ENCODE data around the gene OR10K2. TPM values are rescaled to one million over a fixed set of nuclear protein-coding genes. Genes with fewer than 3 reads are reported as not detected.
"Not testable (repeated sequence)": the region's sequence is repeated elsewhere in the genome, so short reads cannot be mapped to it uniquely, and the experiment has no call there.

OR10K2 gene
- not detected for polyA plus RNA-seq
- long read RNA-seq, donor 1, result 0 reads
- long read RNA-seq, donor 2, result 0 reads
- long read RNA-seq, donor 3, result 0 reads
- long read RNA-seq, donor 4, result 0 reads
- long read RNA-seq, donor 5, result 0 reads
- long read RNA-seq, donor 6, result 0 reads
- long read RNA-seq, donor 7, result 0 reads
- long read RNA-seq, donor 8, result 0 reads
- long read RNA-seq, donor 9, result 0 reads
- long read RNA-seq, donor 10, result 0 reads
- long read RNA-seq, donor 11, result 0 reads

DNA sequence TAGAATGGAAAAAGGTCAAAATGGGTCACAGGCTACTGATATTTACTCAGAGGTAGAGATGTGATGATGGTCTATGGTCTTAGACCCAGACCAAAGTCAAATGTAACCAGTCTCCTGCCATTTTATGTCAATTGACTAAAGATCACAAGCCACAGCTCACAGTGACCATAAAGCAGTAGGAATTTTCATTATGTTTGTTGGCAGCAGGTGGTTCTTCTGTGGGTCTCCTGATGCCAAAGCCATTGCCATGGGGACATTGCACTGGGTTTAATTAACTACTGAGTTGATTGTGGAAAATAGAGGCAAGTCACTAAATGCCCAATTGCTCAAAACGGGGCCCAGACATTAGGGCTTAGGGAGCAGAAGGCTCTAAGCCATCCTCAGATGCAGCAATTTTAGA is at the start of gene OR10K2:
OR10K2 (minus strand) TSS at position 101 of the 400 bp plus-strand sequence. CDS start 5,371 bp downstream, outside the sequence.
- no peak for DNase-seq
- no peaks in the 10 kb centered on the region for H3K36me3 ChIP-seq (ENCODE audit: control insufficient read depth, insufficient read depth, low read length)
- no peak within 1 kb of the TSS for H3K27ac ChIP-seq (ENCODE audit: low read length)
- H3K4me3 ChIP-seq (ENCODE audit: low read length), result no peak within 1 kb of the TSS
- no peaks in the 10 kb centered on the region for H3K4me1 ChIP-seq (ENCODE audit: control insufficient read depth, insufficient read depth, low read length)
- no peaks in the 10 kb centered on the region for H3K27me3 ChIP-seq (ENCODE audit: control insufficient read depth, insufficient read depth, low read length)
- no CpG with 5 or more reads among the region's 1 CpG for WGBS (ENCODE audit: insufficient coverage, low lambda C conversion rate)
- H3K9me3 ChIP-seq (ENCODE audit: control insufficient read depth, low read depth, low read length), result no peaks in the 10 kb centered on the region

DNA sequence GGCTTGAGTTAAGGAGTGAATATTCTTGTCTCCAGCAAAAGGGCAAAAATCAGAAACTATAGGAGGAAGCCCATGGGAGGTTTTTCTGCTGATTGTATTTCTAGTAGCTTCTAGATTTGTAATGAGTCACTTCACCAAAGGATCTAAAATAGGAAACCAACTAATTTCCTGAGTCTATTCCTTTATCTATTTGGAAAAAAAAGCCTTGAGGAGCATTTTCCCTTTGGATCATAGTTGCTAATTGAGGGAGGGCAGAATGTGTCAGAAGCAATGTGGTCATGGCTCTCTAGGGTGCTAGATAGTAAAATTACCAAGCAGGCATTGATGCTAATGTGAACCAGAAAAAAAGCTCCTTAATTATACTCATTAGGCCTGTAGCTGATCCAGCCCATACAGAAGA is 45.9 kb upstream of the OR10K2 start, which contains the start of gene OR10R2:
OR10R2 (plus strand) TSS at position 301 of the 400 bp plus-strand sequence. CDS start 106 bp downstream, outside the sequence.
- no peaks in the 10 kb centered on the region for H3K36me3 ChIP-seq (ENCODE audit: control insufficient read depth, insufficient read depth, low read length)
- no peak within 1 kb of the TSS for H3K4me3 ChIP-seq (ENCODE audit: low read length)
- no peaks in the 10 kb centered on the region for H3K27me3 ChIP-seq (ENCODE audit: control insufficient read depth, insufficient read depth, low read length)
- no peak for DNase-seq
- no peak within 1 kb of the TSS for H3K27ac ChIP-seq (ENCODE audit: low read length)
- H3K9me3 ChIP-seq (ENCODE audit: control insufficient read depth, low read depth, low read length), result no peaks in the 10 kb centered on the region
- H3K4me1 ChIP-seq (ENCODE audit: control insufficient read depth, insufficient read depth, low read length), result no peaks in the 10 kb centered on the region

DNA sequence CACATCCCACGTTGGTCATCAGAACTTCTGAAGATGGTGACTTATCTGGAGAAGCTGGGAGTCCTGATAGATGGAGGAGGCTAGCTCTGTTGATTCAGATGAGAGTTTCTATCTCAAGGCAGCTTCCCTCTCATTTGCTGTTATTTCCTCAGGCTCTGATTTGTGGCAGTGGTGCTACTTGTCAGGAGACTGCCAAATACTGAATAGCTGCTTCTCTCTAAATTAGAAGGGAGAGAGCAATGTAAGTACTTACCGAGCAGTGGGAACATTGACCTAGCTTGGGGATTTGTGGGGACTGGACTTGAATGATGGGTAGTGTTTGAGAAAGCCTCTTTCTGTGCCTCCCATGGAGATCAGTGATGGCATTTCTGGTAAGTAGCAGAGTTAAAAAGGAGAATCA is 35.5 kb upstream of the OR10K2 start, which contains the start of gene OR10K1:
OR10K1 (plus strand) TSS at position 301 of the 400 bp plus-strand sequence. CDS start 3,728 bp downstream, outside the sequence.
- no peak within 1 kb of the TSS for H3K4me3 ChIP-seq (ENCODE audit: low read length)

GRCh38 chr1:158458263-158458662 is 32.2 kb upstream of the OR10K2 start:
- no peaks in the 10 kb centered on the region for H3K4me1 ChIP-seq (ENCODE audit: control insufficient read depth, insufficient read depth, low read length)
- H3K4me3 ChIP-seq (ENCODE audit: low read length), result no peak overlapping the region
- H3K9me3 ChIP-seq (ENCODE audit: control insufficient read depth, low read depth, low read length), result no peaks in the 10 kb centered on the region
- H3K27me3 ChIP-seq (ENCODE audit: control insufficient read depth, insufficient read depth, low read length), result no peaks in the 10 kb centered on the region
- no peaks in the 10 kb centered on the region for H3K36me3 ChIP-seq (ENCODE audit: control insufficient read depth, insufficient read depth, low read length)
- H3K27ac ChIP-seq (ENCODE audit: low read length), result no peak overlapping the region
- no peak for DNase-seq

More for the DNA sequence above, 35.5 kb upstream of the OR10K2 start, which contains the start of gene OR10K1:
- WGBS (ENCODE audit: insufficient coverage, low lambda C conversion rate), result no CpG with 5 or more reads among the region's 2 CpGs
- Histone ChIP-seq H3K36me3 (ENCODE audit: control insufficient read depth, insufficient read depth, low read length) (no peaks in the 10 kb centered on the region), H3K27ac (ENCODE audit: low read length) (no peak within 1 kb of the TSS), H3K27me3 (ENCODE audit: control insufficient read depth, insufficient read depth, low read length) (no peaks in the 10 kb centered on the region), H3K4me1 (ENCODE audit: control insufficient read depth, insufficient read depth, low read length) (no peaks in the 10 kb centered on the region), H3K9me3 (ENCODE audit: control insufficient read depth, low read depth, low read length) (no peaks in the 10 kb centered on the region)
- no peak for DNase-seq

GRCh38 chr1:158457246-158457645 is 31.2 kb upstream of the OR10K2 start:
- H3K36me3 ChIP-seq (ENCODE audit: control insufficient read depth, insufficient read depth, low read length), result no peaks in the 10 kb centered on the region
- H3K4me1 ChIP-seq (ENCODE audit: control insufficient read depth, insufficient read depth, low read length), result no peaks in the 10 kb centered on the region
- H3K27ac ChIP-seq (ENCODE audit: low read length), result no peak overlapping the region
- no peak for DNase-seq
- H3K27me3 ChIP-seq (ENCODE audit: control insufficient read depth, insufficient read depth, low read length), result no peaks in the 10 kb centered on the region
- no peak overlapping the region for H3K4me3 ChIP-seq (ENCODE audit: low read length)
- no peaks in the 10 kb centered on the region for H3K9me3 ChIP-seq (ENCODE audit: control insufficient read depth, low read depth, low read length)

DNA sequence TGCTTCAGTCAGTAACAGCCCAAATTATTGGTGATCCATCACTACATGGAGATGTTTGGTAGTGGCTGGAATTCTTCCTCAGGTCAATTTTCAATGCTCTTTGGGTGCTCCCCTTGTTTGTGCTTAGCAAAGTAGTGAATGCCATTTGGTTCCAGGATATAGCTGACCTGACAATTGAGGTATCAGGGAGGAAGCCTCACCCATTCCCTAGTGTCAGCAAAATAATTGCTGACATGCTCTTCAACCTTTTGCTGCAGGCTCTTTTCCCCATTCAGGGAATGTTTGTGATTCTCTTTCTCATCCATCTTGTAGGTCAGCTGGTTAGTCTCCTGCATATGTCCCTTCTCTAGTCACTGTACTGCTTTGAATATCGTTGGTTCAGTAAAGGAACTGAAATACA is 28.5 kb upstream of the OR10K2 start:
- no peak overlapping the region for H3K4me3 ChIP-seq (ENCODE audit: low read length)
- no peaks in the 10 kb centered on the region for H3K27me3 ChIP-seq (ENCODE audit: control insufficient read depth, insufficient read depth, low read length)
- no peaks in the 10 kb centered on the region for H3K4me1 ChIP-seq (ENCODE audit: control insufficient read depth, insufficient read depth, low read length)
- no peaks in the 10 kb centered on the region for H3K36me3 ChIP-seq (ENCODE audit: control insufficient read depth, insufficient read depth, low read length)
- H3K27ac ChIP-seq (ENCODE audit: low read length), result no peak overlapping the region
- WGBS (ENCODE audit: insufficient coverage, low lambda C conversion rate), result no CpG with 5 or more reads among the region's 1 CpG
- no peaks in the 10 kb centered on the region for H3K9me3 ChIP-seq (ENCODE audit: control insufficient read depth, low read depth, low read length)
- no peak for DNase-seq

DNA sequence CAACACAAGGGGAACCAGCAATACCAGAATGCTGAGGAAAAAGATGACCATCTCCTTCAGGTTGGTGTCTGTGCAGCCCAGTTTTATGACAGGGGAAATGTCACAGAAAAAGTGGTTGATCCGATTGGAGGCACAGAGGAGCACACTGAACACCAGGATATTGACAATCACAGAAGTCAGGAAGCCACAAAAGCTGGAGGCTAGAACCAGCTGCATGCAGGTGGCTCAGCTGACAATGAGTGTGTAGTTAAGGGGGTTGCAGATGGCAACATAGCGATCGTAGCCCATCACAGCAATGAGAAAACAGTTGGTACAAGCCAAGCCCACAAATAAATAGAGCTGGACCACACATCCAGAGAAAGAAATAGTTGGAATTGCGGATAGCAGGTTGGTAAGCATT is 19.3 kb upstream of the OR10K2 start:
- Histone ChIP-seq H3K27ac (ENCODE audit: low read length) (no peak overlapping the region), H3K4me1 (ENCODE audit: control insufficient read depth, insufficient read depth, low read length) (no peaks in the 10 kb centered on the region), H3K36me3 (ENCODE audit: control insufficient read depth, insufficient read depth, low read length) (no peaks in the 10 kb centered on the region), H3K9me3 (ENCODE audit: control insufficient read depth, low read depth, low read length) (no peaks in the 10 kb centered on the region), H3K4me3 (ENCODE audit: low read length) (no peak overlapping the region), H3K27me3 (ENCODE audit: control insufficient read depth, insufficient read depth, low read length) (no peaks in the 10 kb centered on the region)
- 100% methylated on average over 1 of the region's 4 CpGs for WGBS (ENCODE audit: insufficient coverage, low lambda C conversion rate)
- DNase-seq, result no peak

GRCh38 chr1:158434741-158435140 is 8.7 kb upstream of the OR10K2 start:
- Histone ChIP-seq H3K36me3 (ENCODE audit: control insufficient read depth, insufficient read depth, low read length) (no peaks in the 10 kb centered on the region), H3K27ac (ENCODE audit: low read length) (no peak overlapping the region), H3K27me3 (ENCODE audit: control insufficient read depth, insufficient read depth, low read length) (no peaks in the 10 kb centered on the region), H3K4me3 (ENCODE audit: low read length) (no peak overlapping the region), H3K4me1 (ENCODE audit: control insufficient read depth, insufficient read depth, low read length) (no peaks in the 10 kb centered on the region), H3K9me3 (ENCODE audit: control insufficient read depth, low read depth, low read length) (no peaks in the 10 kb centered on the region)
- 57% methylated on average over 1 of the region's 3 CpGs for WGBS (ENCODE audit: insufficient coverage, low lambda C conversion rate)
- DNase-seq, result no peak

DNA sequence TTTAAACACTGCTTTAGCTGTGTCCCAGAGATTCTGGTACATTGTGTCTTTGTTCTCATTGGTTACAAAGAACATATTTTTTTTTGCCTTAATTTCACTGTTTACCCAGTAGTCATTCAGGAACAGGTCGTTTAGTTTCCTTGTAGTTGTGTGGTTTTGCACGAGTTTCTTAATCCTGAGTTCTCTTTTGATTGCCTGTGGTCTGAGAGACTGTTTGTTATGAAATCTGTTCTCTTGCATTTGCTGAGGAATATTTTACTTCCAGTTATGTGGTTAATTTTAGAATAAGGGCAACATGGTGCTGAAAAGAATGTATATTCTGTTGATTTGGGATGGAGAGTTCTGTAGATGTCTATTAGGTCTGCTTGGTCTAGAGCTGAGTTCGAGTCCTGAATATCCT is 4.1 kb upstream of the OR10K2 start:
- H3K4me1 ChIP-seq (ENCODE audit: control insufficient read depth, insufficient read depth, low read length); H3K27ac ChIP-seq (ENCODE audit: low read length); H3K27me3 ChIP-seq (ENCODE audit: control insufficient read depth, insufficient read depth, low read length); H3K36me3 ChIP-seq (ENCODE audit: control insufficient read depth, insufficient read depth, low read length); H3K4me3 ChIP-seq (ENCODE audit: low read length); H3K9me3 ChIP-seq (ENCODE audit: control insufficient read depth, low read depth, low read length); DNase-seq: not testable (repeated sequence)
- no CpG with 5 or more reads among the region's 3 CpGs for WGBS (ENCODE audit: insufficient coverage, low lambda C conversion rate)

- Histone ChIP-seq H3K4me3 (ENCODE audit: low read length) (no peak overlapping the region), H3K9me3 (ENCODE audit: control insufficient read depth, low read depth, low read length) (no peaks in the 10 kb centered on the region), H3K4me1 (ENCODE audit: control insufficient read depth, insufficient read depth, low read length) (no peaks in the 10 kb centered on the region), H3K27me3 (ENCODE audit: control insufficient read depth, insufficient read depth, low read length) (no peaks in the 10 kb centered on the region), H3K36me3 (ENCODE audit: control insufficient read depth, insufficient read depth, low read length) (no peaks in the 10 kb centered on the region), H3K27ac (ENCODE audit: low read length) (no peak overlapping the region)
- DNase-seq, result no peak
Observed at GRCh38 chr1:158425027-158425426, 1.0 kb downstream of the OR10K2 start.

GRCh38 chr1:158422212-158422611 is 3.8 kb downstream of the OR10K2 start:
- no peak for DNase-seq
- no peaks in the 10 kb centered on the region for H3K36me3 ChIP-seq (ENCODE audit: control insufficient read depth, insufficient read depth, low read length)
- H3K27me3 ChIP-seq (ENCODE audit: control insufficient read depth, insufficient read depth, low read length), result no peaks in the 10 kb centered on the region
- H3K9me3 ChIP-seq (ENCODE audit: control insufficient read depth, low read depth, low read length), result no peaks in the 10 kb centered on the region
- H3K27ac ChIP-seq (ENCODE audit: low read length), result no peak overlapping the region
- no peak overlapping the region for H3K4me3 ChIP-seq (ENCODE audit: low read length)
- H3K4me1 ChIP-seq (ENCODE audit: control insufficient read depth, insufficient read depth, low read length), result no peaks in the 10 kb centered on the region
